ENCODE results near the gene MAP4K4.
A peak's percentile ranks its signal among the peaks of the same experiment; 100 is the strongest.
"Not testable (repeated sequence)": the region's sequence is repeated elsewhere in the genome, so short reads cannot be mapped to it uniquely, and the experiment has no call there.

MAP4K4 gene

GRCh38 chr2:101745711-101746694 is 48.5 kb downstream of the MAP4K4 start:
- Histone ChIP-seq H3K9me3 (no peaks in the 10 kb centered on the region), H3K27ac (peak overlapping the region; percentile 23 to 45), H3K4me1 (peaks cover 4 to 72% (median 43%) of the 10 kb centered on the region in 4 donors), H3K36me3 (no peaks in the 10 kb centered on the region), H3K4me3 (no peak overlapping the region), H3K27me3 (no peaks in the 10 kb centered on the region)
- TF ChIP-seq CTCF (IDR thresholded peaks at IDR 0.05): no peak
- no peak for DNase-seq
- intact Hi-C loops (cut with DNase I; ENCODE audit: low total_unique reads): no loop called here

- no peak overlapping the region for H3K27ac ChIP-seq
- H3K27me3 ChIP-seq: no peaks in the 10 kb centered on the region
- intact Hi-C loops (cut with DNase I; ENCODE audit: low total_unique reads): no loop called here
- H3K4me1 ChIP-seq: peaks cover 0 to 74% (median 46%) of the 10 kb centered on the region in 4 donors
- H3K4me3 ChIP-seq: no peak overlapping the region
- H3K36me3 ChIP-seq: no peaks in the 10 kb centered on the region
- no peak for TF ChIP-seq CTCF (IDR thresholded peaks at IDR 0.05)
- no peaks in the 10 kb centered on the region for H3K9me3 ChIP-seq
- no peak for DNase-seq
Observed at GRCh38 chr2:101748000-101748399, 50.5 kb downstream of the MAP4K4 start.

DNA sequence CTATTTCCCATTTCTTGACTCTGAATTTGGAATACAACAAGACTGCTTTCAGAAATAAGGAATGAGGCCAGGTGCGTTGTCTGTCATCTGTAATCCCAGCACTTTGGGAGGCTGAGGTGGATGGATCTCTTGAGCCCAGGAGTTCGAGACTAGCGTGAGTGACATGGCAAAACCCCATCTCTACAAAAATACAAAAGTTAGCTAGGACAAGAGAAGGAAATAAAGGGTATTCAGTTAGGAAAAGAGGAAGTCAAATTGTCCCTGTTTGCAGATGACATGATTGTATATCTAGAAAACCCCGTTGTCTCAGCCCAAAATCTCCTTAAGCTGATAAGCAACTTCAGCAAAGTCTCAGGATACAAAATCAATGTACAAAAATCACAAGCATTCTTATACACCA is 51.0 kb downstream of the MAP4K4 start:
- H3K27me3 ChIP-seq; H3K9me3 ChIP-seq; DNase-seq; H3K27ac ChIP-seq; intact Hi-C loops (cut with DNase I; ENCODE audit: low total_unique reads); H3K4me3 ChIP-seq; H3K36me3 ChIP-seq: not testable (repeated sequence)
- peaks cover 0 to 74% (median 46%) of the 10 kb centered on the region in 4 donors for H3K4me1 ChIP-seq

DNA sequence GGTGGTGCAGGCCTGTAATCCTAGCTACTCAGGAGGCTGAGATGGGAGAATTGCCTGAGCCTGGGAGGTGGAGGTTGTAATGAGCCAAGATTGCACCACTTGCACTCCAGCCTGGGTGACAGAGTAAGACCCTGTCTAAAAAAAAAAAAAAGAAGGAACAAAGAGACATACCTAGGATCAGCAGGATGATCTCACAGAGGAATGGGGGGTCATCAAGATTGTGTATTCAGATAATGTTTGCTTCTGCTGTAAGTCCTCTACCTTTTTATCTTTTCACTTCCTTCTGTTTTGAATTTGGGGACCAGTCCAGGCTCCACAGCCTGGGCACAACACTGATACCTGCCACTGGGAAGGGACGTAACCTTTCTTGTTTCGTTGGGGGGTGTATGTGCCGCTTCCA is 53.2 kb downstream of the MAP4K4 start:
- no peaks in the 10 kb centered on the region for H3K36me3 ChIP-seq
- no peaks in the 10 kb centered on the region for H3K27me3 ChIP-seq
- no peak overlapping the region for H3K4me3 ChIP-seq
- no peaks in the 10 kb centered on the region for H3K9me3 ChIP-seq
- H3K27ac ChIP-seq: no peak overlapping the region
- intact Hi-C loops (cut with DNase I; ENCODE audit: low total_unique reads): loop anchor here (10.0 kb wide), 1 partner anchor 56 kb away; the partner anchor contains the start of gene MAP4K4
- DNase-seq: no peak
- peaks cover 0 to 77% (median 56%) of the 10 kb centered on the region in 4 donors for H3K4me1 ChIP-seq
- TF ChIP-seq CTCF (IDR thresholded peaks at IDR 0.05): no peak

DNA sequence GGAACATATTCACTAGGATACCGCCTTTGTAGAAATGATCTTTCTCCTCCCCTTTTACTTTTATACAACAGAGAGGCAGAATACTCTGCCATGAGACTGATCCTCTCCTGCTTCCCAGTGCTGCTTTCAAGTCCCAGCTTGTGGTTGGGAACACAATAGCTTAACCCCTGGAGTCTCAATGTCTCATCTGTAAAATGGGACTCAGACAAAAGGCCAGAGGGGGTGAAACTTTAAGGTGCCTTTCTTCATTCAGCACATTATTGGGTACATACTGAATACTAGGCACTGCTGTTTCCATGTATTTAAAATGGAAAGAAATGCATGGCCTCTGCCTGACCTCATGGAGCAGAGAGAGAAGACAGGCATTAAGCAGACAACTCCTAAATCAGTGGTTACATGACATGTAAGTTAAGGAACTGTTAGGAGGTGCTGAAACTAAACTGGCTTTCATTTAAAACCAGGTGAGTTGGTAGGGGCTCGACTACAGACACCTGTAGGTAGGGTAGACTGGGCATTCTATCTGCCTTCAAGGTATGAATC is 53.8 kb downstream of the MAP4K4 start:
- H3K27ac ChIP-seq: peak overlapping the region; percentile 31 to 41

More for the DNA sequence above, 53.8 kb downstream of the MAP4K4 start:
- Histone ChIP-seq H3K9me3 (no peaks in the 10 kb centered on the region), H3K27me3 (no peaks in the 10 kb centered on the region), H3K36me3 (no peaks in the 10 kb centered on the region), H3K4me1 (peaks cover 0 to 77% (median 52%) of the 10 kb centered on the region in 4 donors), H3K4me3 (no peak overlapping the region)
- intact Hi-C loops (cut with DNase I; ENCODE audit: low total_unique reads): loop anchor here (10.0 kb wide), 1 partner anchor 57 kb away; the partner anchor contains the start of gene MAP4K4
- no peak for DNase-seq
- TF ChIP-seq CTCF (IDR thresholded peaks at IDR 0.05): no peak
